Stimulated activated effector memory CD8-positive, alpha-beta T cell treated with anti-CD3 and anti-CD28 coated beads, Interleukin-12 subunit alpha, Interleukin-12 subunit beta, amount 100 ng/mL, for 72 hours (primary cell): ENCODE measurements around the gene STXBP5.

Source experiments
- ATAC-seq: fragments of 150-1000 bp; cut with Tn5 transposase; 2 replicates; pipeline ENCODE4 v1.10.0; 2021
- DNase-seq, 2 donors: peaks; one replicate each; pipeline ENCODE4 v3.0.0; 2021 to 2022; ENCODE audit warnings: low spot score in 2 of 2
- H3K27ac Mint-ChIP-seq: one replicate; pipeline ENCODE4 v1.8.0; 2022; ENCODE audit warnings: mild to moderate bottlenecking, mixed read lengths
- H3K36me3 Mint-ChIP-seq: one replicate; pipeline ENCODE4 v1.8.0; 2022; ENCODE audit warnings: mild to moderate bottlenecking, mixed read lengths
- H3K4me1 Mint-ChIP-seq: one replicate; pipeline ENCODE4 v1.8.0; 2022; ENCODE audit warnings: mixed read lengths
- H3K4me3 Mint-ChIP-seq: one replicate; pipeline ENCODE4 v1.8.0; 2022; ENCODE audit warnings: mild to moderate bottlenecking, mixed read lengths
- H3K9me3 Mint-ChIP-seq: one replicate; pipeline ENCODE4 v1.8.0; 2022; ENCODE audit warnings: mixed read lengths

The STXBP5 gene

DNA sequence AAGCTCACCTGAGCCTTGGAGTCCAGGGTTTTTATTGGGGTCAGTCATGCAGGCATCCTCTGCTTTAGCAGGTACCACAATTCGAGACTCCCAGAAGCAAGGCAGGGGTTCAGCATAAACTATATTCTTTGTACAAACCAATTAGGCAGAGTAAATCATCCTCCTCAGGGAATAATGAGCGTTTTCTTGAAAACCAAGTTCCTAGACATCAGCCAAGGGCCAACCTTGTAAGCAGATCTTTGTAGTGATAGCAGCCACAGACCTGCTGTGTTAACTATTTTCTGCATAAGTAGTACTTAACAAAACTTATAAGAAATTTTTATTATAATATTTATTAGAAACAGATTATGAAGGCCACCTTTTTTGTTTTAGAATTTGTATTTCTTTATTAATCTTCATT is 74.7 kb downstream of the STXBP5 start:
- Mint-ChIP-seq H3K4me1 (peaks cover 36% of the 10 kb centered on the region), H3K27ac (peak overlapping the region; percentile 64), H3K9me3 (no peaks in the 10 kb centered on the region), H3K36me3 (peaks cover 62% of the 10 kb centered on the region), H3K4me3 (peak overlapping the region; percentile 52)
- DNase-seq (no peak), ATAC-seq (no peak)

DNA sequence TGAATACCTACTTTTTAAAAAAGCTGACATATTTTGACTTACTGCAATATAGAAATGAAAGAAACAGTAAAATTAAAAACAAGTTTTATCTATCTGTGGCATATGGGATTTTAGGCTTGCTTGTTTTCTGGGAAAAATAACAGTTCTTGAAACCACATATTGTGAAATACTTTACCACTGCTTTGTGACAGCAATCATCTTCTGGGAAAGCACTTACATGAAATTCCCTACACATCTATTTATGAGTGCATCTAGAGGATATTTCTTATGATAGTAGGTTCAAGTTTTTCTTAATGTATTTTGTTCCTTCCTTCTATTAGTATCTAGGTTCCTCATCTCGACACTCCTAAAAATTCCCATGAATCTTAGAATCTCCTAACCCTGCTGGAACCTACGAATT is 75.2 kb downstream of the STXBP5 start:
- Mint-ChIP-seq H3K27ac (peak overlapping the region; percentile 89), H3K9me3 (no peaks in the 10 kb centered on the region), H3K36me3 (peaks cover 58% of the 10 kb centered on the region), H3K4me1 (peaks cover 39% of the 10 kb centered on the region), H3K4me3 (peak overlapping the region; percentile 52)
- ATAC-seq = no peak
- DNase-seq = no peak

DNA sequence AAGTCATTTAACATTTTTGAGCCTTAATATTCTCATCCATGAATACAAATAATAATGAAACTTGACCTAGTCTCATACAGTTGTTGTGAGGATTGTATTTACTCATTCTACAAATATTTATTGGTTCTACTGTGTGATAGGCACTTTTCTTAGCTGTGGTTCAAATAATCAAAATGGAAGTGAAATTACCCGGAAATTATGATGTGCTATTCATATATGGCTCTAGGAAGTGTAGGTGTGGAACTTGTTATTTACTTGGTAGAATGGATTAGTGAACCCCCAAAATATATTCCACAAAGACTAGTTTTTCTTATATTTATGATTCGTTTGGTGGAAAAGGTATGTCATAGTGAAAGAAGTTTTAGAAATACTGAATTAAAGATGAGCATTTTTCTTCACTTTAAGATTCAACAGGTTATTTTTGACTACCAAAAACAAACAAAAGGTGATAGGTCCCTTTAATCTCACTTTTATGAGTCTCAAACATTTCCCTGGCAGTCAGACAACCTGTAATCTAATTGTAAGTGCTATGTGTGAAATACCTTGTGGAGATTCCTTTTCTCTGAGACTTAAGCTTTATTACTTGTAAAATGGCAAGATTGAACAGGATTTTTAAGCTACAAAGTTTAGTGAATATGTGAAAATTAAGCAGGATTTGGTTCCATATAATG is 77.8 kb downstream of the STXBP5 start:
- Mint-ChIP-seq H3K4me3 (peak overlapping the region; percentile 26), H3K9me3 (no peaks in the 10 kb centered on the region), H3K27ac (peak overlapping the region; percentile 78), H3K4me1 (peaks cover 50% of the 10 kb centered on the region), H3K36me3 (peaks cover 47% of the 10 kb centered on the region)
- DNase-seq = no peak
- ATAC-seq = peak; percentile 92

DNA sequence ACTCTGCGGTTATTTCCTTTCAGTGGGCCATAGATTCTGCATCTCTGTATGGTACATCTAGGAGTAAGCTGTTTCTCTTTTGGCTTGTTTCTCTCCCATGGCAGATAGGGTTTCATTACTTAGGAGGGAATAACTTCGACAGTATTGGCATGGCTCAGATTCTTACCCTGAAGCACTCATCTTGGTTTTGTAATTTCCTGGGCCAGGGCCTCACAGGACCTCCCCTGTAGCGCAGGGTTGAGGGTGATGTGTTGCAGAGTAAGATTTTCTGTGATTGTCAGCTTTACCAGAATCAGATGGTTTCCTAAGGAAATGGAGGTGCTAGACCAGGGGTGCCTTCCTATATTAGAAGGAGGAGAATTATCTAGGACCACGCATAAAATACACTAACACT is 78.3 kb downstream of the STXBP5 start:
- ATAC-seq (peak; percentile 47), DNase-seq (no peak)
- H3K4me1 Mint-ChIP-seq = peaks cover 50% of the 10 kb centered on the region
- peak overlapping the region; percentile 78 for H3K27ac Mint-ChIP-seq
- H3K9me3 Mint-ChIP-seq = no peaks in the 10 kb centered on the region
- H3K36me3 Mint-ChIP-seq = peaks cover 46% of the 10 kb centered on the region
- H3K4me3 Mint-ChIP-seq = peak overlapping the region; percentile 26

DNA sequence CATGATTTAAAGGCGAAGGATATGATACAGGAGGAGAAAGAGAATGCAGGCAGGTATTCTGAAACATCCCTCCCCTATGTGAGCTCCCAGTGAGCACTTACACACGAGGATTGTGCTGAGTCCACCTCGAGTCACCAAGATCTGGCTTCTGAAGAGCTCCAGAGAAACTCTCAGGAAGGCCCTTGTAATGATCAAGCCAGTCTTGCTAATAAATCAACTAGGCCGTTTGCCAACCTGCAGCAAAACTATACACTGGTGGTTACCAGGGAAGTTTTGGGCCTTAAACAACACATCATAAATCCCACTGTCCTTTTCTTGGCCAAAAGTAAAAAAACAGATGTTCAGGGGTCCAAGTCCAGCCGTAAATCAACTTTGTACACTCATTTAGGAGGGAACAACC is 79.2 kb downstream of the STXBP5 start:
- Mint-ChIP-seq H3K4me1 (peaks cover 55% of the 10 kb centered on the region), H3K36me3 (peaks cover 46% of the 10 kb centered on the region), H3K4me3 (no peak overlapping the region), H3K27ac (peak overlapping the region; percentile 54), H3K9me3 (no peaks in the 10 kb centered on the region)
- DNase-seq (no peak), ATAC-seq (no peak)

GRCh38 chr6:147285087-147285855 is 81.1 kb downstream of the STXBP5 start:
- Mint-ChIP-seq H3K4me1 (peaks cover 42% of the 10 kb centered on the region), H3K36me3 (peaks cover 48% of the 10 kb centered on the region), H3K4me3 (peak overlapping the region; percentile 4), H3K9me3 (no peaks in the 10 kb centered on the region), H3K27ac (peak overlapping the region; percentile 63)
- no peak for ATAC-seq
- no peak for DNase-seq

DNA sequence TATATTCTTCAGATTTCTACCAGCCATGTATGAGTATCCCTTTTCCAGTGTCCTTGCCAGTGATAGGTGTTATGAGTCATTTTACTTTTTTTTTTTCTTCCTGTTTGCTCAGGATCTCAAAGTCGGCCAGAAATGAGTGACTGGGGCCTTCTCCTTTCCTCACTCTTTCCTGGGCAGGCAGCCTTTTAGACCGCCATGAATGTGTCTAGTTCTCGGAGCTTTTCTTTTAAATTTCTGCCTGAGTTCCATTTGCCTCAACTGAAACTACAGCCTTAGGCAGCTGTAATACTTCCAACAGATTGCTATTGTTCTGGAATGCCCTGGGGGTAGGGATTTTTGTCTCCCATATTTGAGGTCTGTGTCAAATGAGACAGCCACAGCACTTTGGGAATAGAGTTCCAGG is 83.7 kb downstream of the STXBP5 start:
- Mint-ChIP-seq H3K9me3 (no peaks in the 10 kb centered on the region), H3K4me1 (peaks cover 24% of the 10 kb centered on the region), H3K36me3 (peaks cover 33% of the 10 kb centered on the region), H3K4me3 (no peak overlapping the region), H3K27ac (no peak overlapping the region)
- no peak for ATAC-seq
- DNase-seq = no peak

- DNase-seq = no peak
- peaks cover 19% of the 10 kb centered on the region for H3K36me3 Mint-ChIP-seq
Observed at GRCh38 chr6:147297124-147297523, 92.9 kb downstream of the STXBP5 start.

GRCh38 chr6:147297663-147298316 is 93.6 kb downstream of the STXBP5 start:
- peaks cover 26% of the 10 kb centered on the region for H3K9me3 Mint-ChIP-seq

More at GRCh38 chr6:147297124-147297523, 92.9 kb downstream of the STXBP5 start:
- no peak overlapping the region for H3K27ac Mint-ChIP-seq
- H3K9me3 Mint-ChIP-seq = peaks cover 23% of the 10 kb centered on the region
- H3K4me3 Mint-ChIP-seq = no peak overlapping the region
- ATAC-seq = no peak
- H3K4me1 Mint-ChIP-seq = peaks cover 28% of the 10 kb centered on the region

DNA sequence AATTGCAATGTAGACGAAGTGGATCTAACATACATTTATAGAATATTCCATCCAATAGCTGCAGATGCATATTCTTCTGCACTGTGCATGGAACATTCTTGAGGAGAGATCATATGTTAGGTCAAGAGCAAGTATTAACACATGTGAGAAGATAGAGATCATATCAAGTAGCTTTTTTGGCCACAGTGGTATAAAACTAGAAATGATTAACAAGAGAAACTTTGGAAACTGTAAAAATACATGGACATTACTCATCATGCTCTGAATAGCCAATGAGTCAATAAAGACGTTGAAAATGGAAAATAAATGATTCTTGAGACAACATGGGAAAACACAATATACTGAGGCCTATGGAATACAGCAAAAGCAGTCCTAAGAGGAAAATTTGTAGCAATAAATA is 94.2 kb downstream of the STXBP5 start:
- peak overlapping the region; percentile 24 for H3K27ac Mint-ChIP-seq
- peaks cover 28% of the 10 kb centered on the region for H3K9me3 Mint-ChIP-seq
- H3K4me1 Mint-ChIP-seq = peaks cover 28% of the 10 kb centered on the region
- H3K36me3 Mint-ChIP-seq = peaks cover 25% of the 10 kb centered on the region
- H3K4me3 Mint-ChIP-seq = no peak overlapping the region
- ATAC-seq (peak; percentile 71), DNase-seq (no peak)

More at GRCh38 chr6:147297663-147298316, 93.6 kb downstream of the STXBP5 start:
- DNase-seq (no peak), ATAC-seq (no peak)
- Mint-ChIP-seq H3K27ac (peak overlapping the region; percentile 24), H3K4me3 (peak overlapping the region; percentile 10), H3K4me1 (peaks cover 28% of the 10 kb centered on the region), H3K36me3 (peaks cover 21% of the 10 kb centered on the region)

- Mint-ChIP-seq H3K4me1 (peaks cover 28% of the 10 kb centered on the region), H3K36me3 (peaks cover 31% of the 10 kb centered on the region), H3K9me3 (peaks cover 32% of the 10 kb centered on the region), H3K27ac (peak overlapping the region; percentile 24), H3K4me3 (no peak overlapping the region)
- peak; percentile 67 for ATAC-seq
- no peak for DNase-seq
Observed at GRCh38 chr6:147299035-147299434, 94.8 kb downstream of the STXBP5 start.

- ATAC-seq (no peak), DNase-seq (no peak)
- Mint-ChIP-seq H3K36me3 (peaks cover 29% of the 10 kb centered on the region), H3K4me1 (peaks cover 28% of the 10 kb centered on the region), H3K4me3 (no peak overlapping the region), H3K27ac (no peak overlapping the region), H3K9me3 (peaks cover 32% of the 10 kb centered on the region)
Observed at GRCh38 chr6:147301070-147301469, 96.9 kb downstream of the STXBP5 start.

GRCh38 chr6:147304016-147304415 is 99.8 kb downstream of the STXBP5 start:
- H3K36me3 Mint-ChIP-seq = peaks cover 18% of the 10 kb centered on the region
- DNase-seq = no peak

DNA sequence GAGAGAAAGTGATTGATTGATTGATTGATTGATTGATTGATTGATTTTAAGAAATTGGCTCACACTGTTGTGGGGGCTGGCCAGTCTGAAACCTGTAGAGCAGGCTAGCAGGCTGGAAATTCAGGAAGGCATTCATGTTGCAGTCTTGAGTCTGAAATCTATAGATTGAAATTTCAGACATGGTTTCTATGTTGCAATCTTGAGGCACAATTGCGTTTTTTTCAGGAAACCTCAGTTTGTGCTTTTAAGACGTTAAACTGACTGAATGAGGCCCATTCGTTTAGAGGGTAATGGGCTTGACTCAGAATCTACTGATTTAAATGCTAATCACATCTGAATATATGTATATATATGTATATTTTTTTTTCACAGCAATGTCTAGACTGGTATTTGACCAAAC is 106.3 kb downstream of the STXBP5 start:
- DNase-seq = no peak
- no peaks in the 10 kb centered on the region for H3K9me3 Mint-ChIP-seq
- no peak for ATAC-seq
- no peak overlapping the region for H3K27ac Mint-ChIP-seq
- H3K4me1 Mint-ChIP-seq = no peaks in the 10 kb centered on the region
- no peak overlapping the region for H3K4me3 Mint-ChIP-seq
- peaks cover 42% of the 10 kb centered on the region for H3K36me3 Mint-ChIP-seq

More at GRCh38 chr6:147304016-147304415, 99.8 kb downstream of the STXBP5 start:
- Mint-ChIP-seq H3K4me1 (peaks cover 5% of the 10 kb centered on the region), H3K4me3 (no peak overlapping the region), H3K9me3 (peaks cover 13% of the 10 kb centered on the region), H3K27ac (peak overlapping the region; percentile 1)
- ATAC-seq = no peak

- Mint-ChIP-seq H3K36me3 (peaks cover 49% of the 10 kb centered on the region), H3K4me1 (no peaks in the 10 kb centered on the region), H3K4me3 (no peak overlapping the region), H3K9me3 (no peaks in the 10 kb centered on the region), H3K27ac (no peak overlapping the region)
- ATAC-seq = no peak
- DNase-seq = no peak
Observed at GRCh38 chr6:147311218-147311617, 107.0 kb downstream of the STXBP5 start.
